ENCODE data around the gene SFSWAP.

The SFSWAP gene

GRCh38 chr12:131836193-131836592 is 125.3 kb downstream of the SFSWAP start:
- DNase-seq: peak; percentile 16

GRCh38 chr12:131836714-131837397 is 126.0 kb downstream of the SFSWAP start:
- DNase-seq: no peak

DNA sequence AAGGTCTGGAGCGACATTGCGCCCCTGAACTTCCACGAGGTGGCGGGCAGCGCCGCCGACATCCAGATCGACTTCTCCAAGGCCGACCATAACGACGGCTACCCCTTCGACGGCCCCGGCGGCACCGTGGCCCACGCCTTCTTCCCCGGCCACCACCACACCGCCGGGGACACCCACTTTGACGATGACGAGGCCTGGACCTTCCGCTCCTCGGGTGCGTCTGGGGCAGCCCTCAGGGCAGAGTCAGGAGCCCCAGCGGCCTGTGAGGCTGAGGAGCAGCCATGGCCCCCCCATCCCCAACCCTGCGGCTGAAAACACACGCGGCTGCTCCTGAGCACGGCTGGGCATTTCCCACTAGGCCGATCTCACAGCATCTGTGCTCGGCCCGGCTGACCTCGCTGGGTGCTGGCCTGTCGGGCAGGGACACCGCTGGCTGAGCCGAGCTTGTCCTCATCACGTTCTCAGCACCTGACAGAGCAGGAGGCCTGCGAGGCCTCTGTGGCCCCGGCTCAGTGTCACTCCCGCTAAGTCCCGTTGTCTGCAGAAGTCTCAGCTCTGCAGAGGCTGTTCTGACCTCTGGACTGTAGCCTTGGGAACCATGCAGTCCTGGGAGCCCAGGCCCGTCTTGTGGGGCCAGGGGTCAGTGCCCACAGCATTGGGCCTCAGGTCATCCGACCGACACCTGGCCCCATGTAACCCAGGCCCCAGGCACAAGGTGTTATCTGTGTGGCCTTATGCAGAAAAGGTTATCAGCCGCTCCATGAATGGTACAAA is 129.9 kb downstream of the SFSWAP start:
- DNase-seq: no peak

- DNase-seq: no peak
Observed at GRCh38 chr12:131841547-131841946, 130.7 kb downstream of the SFSWAP start.

- no peak for DNase-seq
Observed at GRCh38 chr12:131842169-131842568, 131.3 kb downstream of the SFSWAP start.

- no peak for DNase-seq
Observed at GRCh38 chr12:131843527-131843926, 132.6 kb downstream of the SFSWAP start.

- DNase-seq: no peak
Observed at GRCh38 chr12:131844140-131844539, 133.2 kb downstream of the SFSWAP start.

DNA sequence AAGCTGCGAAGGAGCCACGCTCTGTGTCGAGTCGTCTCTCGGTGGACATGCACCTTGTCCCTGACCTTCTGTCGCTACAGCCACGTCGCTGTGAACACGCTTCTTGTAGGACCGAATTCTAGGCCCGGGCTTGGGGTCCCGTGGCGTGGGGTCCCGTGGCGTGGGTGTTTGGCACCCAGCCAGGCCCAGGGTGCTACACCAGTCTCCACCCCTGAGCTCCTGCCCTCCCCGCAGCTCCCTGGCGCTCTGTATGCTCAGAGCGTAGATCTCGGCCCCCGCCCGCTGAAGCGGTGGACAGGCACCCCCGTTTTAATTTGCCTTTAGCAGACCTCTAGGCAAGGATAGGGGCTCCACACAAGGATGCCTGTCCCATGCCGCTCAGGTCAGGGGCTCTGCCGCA is 133.8 kb downstream of the SFSWAP start:
- DNase-seq: no peak

DNA sequence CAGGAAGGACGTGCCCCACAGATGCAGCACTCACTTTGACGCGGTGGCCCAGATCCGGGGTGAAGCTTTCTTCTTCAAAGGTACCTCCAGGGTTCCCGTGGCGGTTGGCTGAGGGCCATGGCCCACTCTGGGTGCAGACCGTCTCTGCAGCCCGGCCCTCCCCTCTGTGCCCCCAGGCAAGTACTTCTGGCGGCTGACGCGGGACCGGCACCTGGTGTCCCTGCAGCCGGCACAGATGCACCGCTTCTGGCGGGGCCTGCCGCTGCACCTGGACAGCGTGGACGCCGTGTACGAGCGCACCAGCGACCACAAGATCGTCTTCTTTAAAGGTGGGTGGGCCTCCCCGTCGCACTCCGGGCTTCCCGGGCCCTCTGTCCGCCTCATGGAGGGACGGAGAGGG is 134.2 kb downstream of the SFSWAP start:
- no peak for DNase-seq

- DNase-seq: no peak
Observed at GRCh38 chr12:131847456-131847855, 136.6 kb downstream of the SFSWAP start.

GRCh38 chr12:131848753-131849152 is 137.9 kb downstream of the SFSWAP start:
- DNase-seq: no peak
